Kidney (tissue), 14 donors: ENCODE results near the gene NUBP2. TPM values are rescaled to one million over a fixed set of nuclear protein-coding genes. Genes with fewer than 3 reads are reported as not detected.

Source experiments
- DNase-seq, 5 donors: peaks; one replicate each; pipeline ENCODE4 v3.0.0-alpha.2; 2013 to 2020
- FAIRE-seq: peaks from 2 replicates; lab custom pipeline; 2012; peaks lifted over from hg19 to GRCh38; lab: Jason Lieb, UNC
- H3K27ac ChIP-seq, 2 donors: one replicate each; pipeline ENCODE4 v1.7.0; 2013; ENCODE audit warnings: low read depth in 2 of 2, low read length in 2 of 2, inconsistent platforms in 1 of 2
- H3K27me3 ChIP-seq: one replicate; pipeline ENCODE4 v1.7.1; 2013; ENCODE audit warnings: low read length, inconsistent platforms; ENCODE audit not compliant: control insufficient read depth, insufficient read depth
- H3K36me3 ChIP-seq, 3 donors: one replicate each; pipeline versions ENCODE4 v1.7.0 to v1.7.1; 2013; ENCODE audit warnings: low read length in 3 of 3, control low read depth in 1 of 3, inconsistent platforms in 1 of 3; ENCODE audit not compliant: insufficient read depth in 3 of 3, control insufficient read depth in 2 of 3
- H3K4me1 ChIP-seq, 3 donors: one replicate each; pipeline versions ENCODE4 v1.7.0 to v1.7.1; 2013; ENCODE audit warnings: low read length in 3 of 3, inconsistent platforms in 1 of 3, low read depth in 1 of 3; ENCODE audit not compliant: control insufficient read depth in 2 of 3, insufficient read depth in 2 of 3
- H3K4me3 ChIP-seq, 3 donors: one replicate each; pipeline versions ENCODE4 v1.7.0 to v1.8.1; 2013; ENCODE audit warnings: low read length in 3 of 3, control low read depth in 1 of 3, inconsistent platforms in 1 of 3
- H3K9ac ChIP-seq, 3 donors: one replicate each; pipeline versions ENCODE4 v1.7.0 to v1.7.1; 2013; ENCODE audit warnings: low read length in 3 of 3, control low read depth in 1 of 3, inconsistent platforms in 1 of 3
- H3K9me3 ChIP-seq, 3 donors: one replicate each; pipeline versions ENCODE4 v1.7.0 to v1.7.1; 2013; ENCODE audit warnings: low read length in 3 of 3, control low read depth in 1 of 3, inconsistent platforms in 1 of 3; ENCODE audit not compliant: control insufficient read depth in 2 of 3, insufficient read depth in 1 of 3
- CTCF ChIP-seq: IDR thresholded peaks from 3 replicates; pipeline ENCODE4 v1.5.1; 2012; ENCODE audit warnings: mild to moderate bottlenecking, moderate library complexity, borderline replicate concordance; ENCODE audit not compliant: insufficient read depth; ENCODE audit errors: extremely low read depth
- intact Hi-C: fragments of 100-400 bp; cut with DNase I; formaldehyde crosslinking; loops from one replicate; pipeline ENCODE4 v1.11.1; 2022
- polyA plus RNA-seq: library from polyadenylated mRNA; stranded (reverse); fragments of 350-450 nt; fragmentation: Illumina TruSeq; extraction: RNeasy Lipid Tissue Mini Kit (QIAGEN cat#74804); gene quantifications from one replicate; pipeline ENCODE4 v1.2.3, GENCODE V29; 2014; ENCODE audit warnings: low read depth, low replicate concordance; ENCODE audit not compliant: insufficient read depth
- total RNA-seq: library from RNA; stranded (reverse); fragmentation: NEBNext Ultra II Directional; extraction: Animal tissue kit (Norgen Biotek cat#: 25700); gene quantifications from one replicate; pipeline ENCODE4 v1.2.1, GENCODE V29; 2021
- donor health status: control.
- donor health status: control.
- donor health status: control.
- donor health status: control.
- donor health status: control.
- donor health status: DM: yes; HTN: yes; CAD: no.
- donor health status: Normal renal cell carcinoma (clear cell type).

Gene NUBP2
- total and polyA plus RNA-seq, 2 donors from 2014 or later = 42.8 to 71.1 TPM

- Histone ChIP-seq H3K4me3 (no peak overlapping the region), H3K9me3 (no peaks in the 10 kb centered on the region), H3K9ac (no peak overlapping the region), H3K36me3 (peaks cover 0 to 21% (median 7%) of the 10 kb centered on the region in 3 donors), H3K27ac (no peak overlapping the region), H3K27me3 (no peaks in the 10 kb centered on the region), H3K4me1 (no peaks in the 10 kb centered on the region)
- no peak for TF ChIP-seq CTCF
- intact Hi-C loops = no loop called here
- DNase-seq (peak in 1 of 5 donors; percentile 41), FAIRE-seq (no peak)
These were observed 25.9 kb downstream of the NUBP2 start for GRCh38 chr16:1808691-1809090.

GRCh38 chr16:1809281-1809801, 26.6 kb downstream of the NUBP2 start:
- intact Hi-C loops = no loop called here
- H3K36me3 ChIP-seq = peaks cover 0 to 21% (median 8%) of the 10 kb centered on the region in 3 donors

GRCh38 chr16:1810106-1810505, 27.3 kb downstream of the NUBP2 start:
- H3K27ac ChIP-seq = no peak overlapping the region
- no peaks in the 10 kb centered on the region for H3K4me1 ChIP-seq
- peaks cover 0 to 24% (median 8%) of the 10 kb centered on the region in 3 donors for H3K36me3 ChIP-seq
- no peak overlapping the region for H3K9ac ChIP-seq
- H3K4me3 ChIP-seq = no peak overlapping the region
- H3K27me3 ChIP-seq = no peaks in the 10 kb centered on the region
- H3K9me3 ChIP-seq = no peaks in the 10 kb centered on the region
- FAIRE-seq = no peak
- no peak for DNase-seq
- intact Hi-C loops = no loop called here
- no peak for TF ChIP-seq CTCF

More at GRCh38 chr16:1809281-1809801, 26.6 kb downstream of the NUBP2 start:
- Histone ChIP-seq H3K9ac (no peak overlapping the region), H3K9me3 (no peaks in the 10 kb centered on the region), H3K4me1 (no peaks in the 10 kb centered on the region), H3K27me3 (no peaks in the 10 kb centered on the region), H3K27ac (no peak overlapping the region), H3K4me3 (no peak overlapping the region)
- FAIRE-seq (no peak), DNase-seq (peak in 1 of 5 donors; percentile 72)
- TF ChIP-seq CTCF = no peak

- intact Hi-C loops = no loop called here
- Histone ChIP-seq H3K27me3 (no peaks in the 10 kb centered on the region), H3K27ac (no peak overlapping the region), H3K4me3 (no peak overlapping the region), H3K36me3 (peaks cover 0 to 28% (median 8%) of the 10 kb centered on the region in 3 donors), H3K9me3 (no peaks in the 10 kb centered on the region), H3K9ac (no peak overlapping the region), H3K4me1 (no peaks in the 10 kb centered on the region)
- DNase-seq (no peak), FAIRE-seq (no peak)
- TF ChIP-seq CTCF = no peak
These were observed 27.8 kb downstream of the NUBP2 start for GRCh38 chr16:1810536-1810935.
